Liver (tissue), 2 donors: ENCODE measurements around the gene CATSPER3.

Source experiments
- YY1 ChIP-seq: IDR thresholded peaks from 2 replicates; pipeline ENCODE4 v1.6.1; 2016; ENCODE audit warnings: antibody characterized with exemption, mild to moderate bottlenecking
- TF ChIP-seq, protein P1 (sequence below): IDR thresholded peaks from 2 replicates; pipeline ENCODE4 v1.6.1; 2016; ENCODE audit warnings: antibody characterized with exemption, mild to moderate bottlenecking
- TF ChIP-seq, protein P2 (sequence below): fragments of 150-350 bp; IDR thresholded peaks from 2 replicates; pipeline ENCODE4 v1.5.1; 2017; ENCODE audit warnings: improper control_type of control experiment, low read depth, low read length; ENCODE audit not compliant: missing input control
- donor health status: healthy.

DNA sequence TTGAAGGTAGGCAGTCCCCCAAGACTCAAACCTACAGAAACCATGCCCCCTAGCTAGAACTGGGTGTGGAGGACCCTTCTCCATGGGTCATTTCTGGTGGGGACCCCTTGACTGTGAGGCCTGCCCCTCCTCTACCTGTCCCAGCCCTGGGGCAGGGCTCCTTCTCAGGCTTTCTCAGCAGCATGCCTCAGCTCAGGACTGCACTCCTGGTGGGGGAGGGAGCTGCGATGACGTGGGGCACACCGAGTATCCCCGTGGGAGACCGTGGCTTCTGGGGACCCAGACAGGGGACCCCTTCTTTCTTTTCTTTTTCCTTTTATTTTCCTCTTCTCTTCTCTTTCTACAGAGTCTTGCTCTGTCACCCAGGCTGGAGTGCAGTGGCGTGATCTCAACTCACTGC lies 93.3 kb downstream of the CATSPER3 start:
- TF ChIP-seq, protein P1, sequence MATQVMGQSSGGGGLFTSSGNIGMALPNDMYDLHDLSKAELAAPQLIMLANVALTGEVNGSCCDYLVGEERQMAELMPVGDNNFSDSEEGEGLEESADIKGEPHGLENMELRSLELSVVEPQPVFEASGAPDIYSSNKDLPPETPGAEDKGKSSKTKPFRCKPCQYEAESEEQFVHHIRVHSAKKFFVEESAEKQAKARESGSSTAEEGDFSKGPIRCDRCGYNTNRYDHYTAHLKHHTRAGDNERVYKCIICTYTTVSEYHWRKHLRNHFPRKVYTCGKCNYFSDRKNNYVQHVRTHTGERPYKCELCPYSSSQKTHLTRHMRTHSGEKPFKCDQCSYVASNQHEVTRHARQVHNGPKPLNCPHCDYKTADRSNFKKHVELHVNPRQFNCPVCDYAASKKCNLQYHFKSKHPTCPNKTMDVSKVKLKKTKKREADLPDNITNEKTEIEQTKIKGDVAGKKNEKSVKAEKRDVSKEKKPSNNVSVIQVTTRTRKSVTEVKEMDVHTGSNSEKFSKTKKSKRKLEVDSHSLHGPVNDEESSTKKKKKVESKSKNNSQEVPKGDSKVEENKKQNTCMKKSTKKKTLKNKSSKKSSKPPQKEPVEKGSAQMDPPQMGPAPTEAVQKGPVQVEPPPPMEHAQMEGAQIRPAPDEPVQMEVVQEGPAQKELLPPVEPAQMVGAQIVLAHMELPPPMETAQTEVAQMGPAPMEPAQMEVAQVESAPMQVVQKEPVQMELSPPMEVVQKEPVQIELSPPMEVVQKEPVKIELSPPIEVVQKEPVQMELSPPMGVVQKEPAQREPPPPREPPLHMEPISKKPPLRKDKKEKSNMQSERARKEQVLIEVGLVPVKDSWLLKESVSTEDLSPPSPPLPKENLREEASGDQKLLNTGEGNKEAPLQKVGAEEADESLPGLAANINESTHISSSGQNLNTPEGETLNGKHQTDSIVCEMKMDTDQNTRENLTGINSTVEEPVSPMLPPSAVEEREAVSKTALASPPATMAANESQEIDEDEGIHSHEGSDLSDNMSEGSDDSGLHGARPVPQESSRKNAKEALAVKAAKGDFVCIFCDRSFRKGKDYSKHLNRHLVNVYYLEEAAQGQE: no peak
- TF ChIP-seq, protein P2, sequence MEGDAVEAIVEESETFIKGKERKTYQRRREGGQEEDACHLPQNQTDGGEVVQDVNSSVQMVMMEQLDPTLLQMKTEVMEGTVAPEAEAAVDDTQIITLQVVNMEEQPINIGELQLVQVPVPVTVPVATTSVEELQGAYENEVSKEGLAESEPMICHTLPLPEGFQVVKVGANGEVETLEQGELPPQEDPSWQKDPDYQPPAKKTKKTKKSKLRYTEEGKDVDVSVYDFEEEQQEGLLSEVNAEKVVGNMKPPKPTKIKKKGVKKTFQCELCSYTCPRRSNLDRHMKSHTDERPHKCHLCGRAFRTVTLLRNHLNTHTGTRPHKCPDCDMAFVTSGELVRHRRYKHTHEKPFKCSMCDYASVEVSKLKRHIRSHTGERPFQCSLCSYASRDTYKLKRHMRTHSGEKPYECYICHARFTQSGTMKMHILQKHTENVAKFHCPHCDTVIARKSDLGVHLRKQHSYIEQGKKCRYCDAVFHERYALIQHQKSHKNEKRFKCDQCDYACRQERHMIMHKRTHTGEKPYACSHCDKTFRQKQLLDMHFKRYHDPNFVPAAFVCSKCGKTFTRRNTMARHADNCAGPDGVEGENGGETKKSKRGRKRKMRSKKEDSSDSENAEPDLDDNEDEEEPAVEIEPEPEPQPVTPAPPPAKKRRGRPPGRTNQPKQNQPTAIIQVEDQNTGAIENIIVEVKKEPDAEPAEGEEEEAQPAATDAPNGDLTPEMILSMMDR: no peak
- TF ChIP-seq YY1: no peak
